ENCODE data around the gene FHDC1. TPM values are rescaled to one million over a fixed set of nuclear protein-coding genes. Genes with fewer than 3 reads are reported as not detected.

FHDC1 gene
- total RNA-seq, 1 experiment from 2014 or later: 18.1 TPM

- H3K27me3 Mint-ChIP-seq (ENCODE audit: low read depth): peaks cover 3% of the 10 kb centered on the region; the same call in 1 of the 2 replicates
- TF ChIP-seq ZNF396 (CRISPR knock-in tag; IDR thresholded peaks at IDR 0.05; ENCODE audit: borderline replicate concordance) (no peak), GABPB1 (CRISPR knock-in tag; IDR thresholded peaks at IDR 0.05) (no peak), ZNF138 (CRISPR knock-in tag; conservative IDR thresholded peaks at IDR 0.05) (no peak), ETV6 (CRISPR knock-in tag; IDR thresholded peaks at IDR 0.05) (no peak), ZSCAN18 (CRISPR knock-in tag; IDR thresholded peaks at IDR 0.05) (no peak), ATF1 (CRISPR knock-in tag; IDR thresholded peaks at IDR 0.05) (no peak), ZNF317 (CRISPR knock-in tag; IDR thresholded peaks at IDR 0.05; ENCODE audit: borderline replicate concordance, low read depth) (no peak)
- TF ChIP-seq, protein P1, sequence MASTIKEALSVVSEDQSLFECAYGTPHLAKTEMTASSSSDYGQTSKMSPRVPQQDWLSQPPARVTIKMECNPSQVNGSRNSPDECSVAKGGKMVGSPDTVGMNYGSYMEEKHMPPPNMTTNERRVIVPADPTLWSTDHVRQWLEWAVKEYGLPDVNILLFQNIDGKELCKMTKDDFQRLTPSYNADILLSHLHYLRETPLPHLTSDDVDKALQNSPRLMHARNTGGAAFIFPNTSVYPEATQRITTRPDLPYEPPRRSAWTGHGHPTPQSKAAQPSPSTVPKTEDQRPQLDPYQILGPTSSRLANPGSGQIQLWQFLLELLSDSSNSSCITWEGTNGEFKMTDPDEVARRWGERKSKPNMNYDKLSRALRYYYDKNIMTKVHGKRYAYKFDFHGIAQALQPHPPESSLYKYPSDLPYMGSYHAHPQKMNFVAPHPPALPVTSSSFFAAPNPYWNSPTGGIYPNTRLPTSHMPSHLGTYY (CRISPR knock-in tag; IDR thresholded peaks at IDR 0.05): no peak
- TF ChIP-seq, protein P2, sequence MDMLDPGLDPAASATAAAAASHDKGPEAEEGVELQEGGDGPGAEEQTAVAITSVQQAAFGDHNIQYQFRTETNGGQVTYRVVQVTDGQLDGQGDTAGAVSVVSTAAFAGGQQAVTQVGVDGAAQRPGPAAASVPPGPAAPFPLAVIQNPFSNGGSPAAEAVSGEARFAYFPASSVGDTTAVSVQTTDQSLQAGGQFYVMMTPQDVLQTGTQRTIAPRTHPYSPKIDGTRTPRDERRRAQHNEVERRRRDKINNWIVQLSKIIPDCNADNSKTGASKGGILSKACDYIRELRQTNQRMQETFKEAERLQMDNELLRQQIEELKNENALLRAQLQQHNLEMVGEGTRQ (CRISPR knock-in tag; IDR thresholded peaks at IDR 0.05): no peak
- H3K4me1 Mint-ChIP-seq: peaks cover 12% of the 10 kb centered on the region
- peaks cover 5% of the 10 kb centered on the region for H3K36me3 Mint-ChIP-seq
- DNase-seq (ENCODE audit: low spot score) (no peak), ATAC-seq (no peak)
- CTCF ChIA-PET: interaction anchor here (1.6 kb wide), 1 partner anchor 10 kb away, joined by 5 read pairs; no protein-coding TSS in a partner anchor
- POLR2A ChIA-PET: no interaction called here
- peaks cover 7% of the 10 kb centered on the region for H3K9me3 Mint-ChIP-seq
- H3K4me3 Mint-ChIP-seq: no peak overlapping the region
- H3K27ac Mint-ChIP-seq: no peak overlapping the region
Measured at GRCh38 chr4:153016592-153016991, 80.5 kb downstream of the FHDC1 start.

GRCh38 chr4:153018031-153018430 is 81.9 kb downstream of the FHDC1 start:
- no peaks in the 10 kb centered on the region; the same call in 1 of the 2 replicates for H3K9me3 Mint-ChIP-seq
- H3K27ac Mint-ChIP-seq: no peak overlapping the region
- CTCF ChIA-PET: no interaction called here

More at GRCh38 chr4:153018031-153018430, 81.9 kb downstream of the FHDC1 start:
- Mint-ChIP-seq H3K4me3 (no peak overlapping the region), H3K36me3 (no peaks in the 10 kb centered on the region), H3K4me1 (peaks cover 24% of the 10 kb centered on the region), H3K27me3 (ENCODE audit: low read depth) (peaks cover 3% of the 10 kb centered on the region; the same call in 1 of the 2 replicates)
- POLR2A ChIA-PET: no interaction called here
- DNase-seq (ENCODE audit: low spot score): no peak
- no peak for ATAC-seq
- TF ChIP-seq TEAD4 (CRISPR knock-in tag; IDR thresholded peaks at IDR 0.05): no peak
- TF ChIP-seq HMGA2 (CRISPR knock-in tag; IDR thresholded peaks at IDR 0.05): no peak
- TF ChIP-seq GTF2I (CRISPR knock-in tag; conservative IDR thresholded peaks at IDR 0.05): no peak
- TF ChIP-seq, protein P1 (CRISPR knock-in tag; IDR thresholded peaks at IDR 0.05): no peak
- no peak for TF ChIP-seq ZNF121 (CRISPR knock-in tag; IDR thresholded peaks at IDR 0.05)
- no peak for TF ChIP-seq NFYB (CRISPR knock-in tag; conservative IDR thresholded peaks at IDR 0.05; ENCODE audit: low read depth)
- TF ChIP-seq ZBTB21 (CRISPR knock-in tag; IDR thresholded peaks at IDR 0.05; ENCODE audit: borderline replicate concordance): no peak
- no peak for TF ChIP-seq ZNF232 (CRISPR knock-in tag; IDR thresholded peaks at IDR 0.05)
- TF ChIP-seq NR2C2 (CRISPR knock-in tag; IDR thresholded peaks at IDR 0.05): no peak
- TF ChIP-seq, protein P3, sequence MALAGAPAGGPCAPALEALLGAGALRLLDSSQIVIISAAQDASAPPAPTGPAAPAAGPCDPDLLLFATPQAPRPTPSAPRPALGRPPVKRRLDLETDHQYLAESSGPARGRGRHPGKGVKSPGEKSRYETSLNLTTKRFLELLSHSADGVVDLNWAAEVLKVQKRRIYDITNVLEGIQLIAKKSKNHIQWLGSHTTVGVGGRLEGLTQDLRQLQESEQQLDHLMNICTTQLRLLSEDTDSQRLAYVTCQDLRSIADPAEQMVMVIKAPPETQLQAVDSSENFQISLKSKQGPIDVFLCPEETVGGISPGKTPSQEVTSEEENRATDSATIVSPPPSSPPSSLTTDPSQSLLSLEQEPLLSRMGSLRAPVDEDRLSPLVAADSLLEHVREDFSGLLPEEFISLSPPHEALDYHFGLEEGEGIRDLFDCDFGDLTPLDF (CRISPR knock-in tag; IDR thresholded peaks at IDR 0.05): no peak
- TF ChIP-seq ZNF532 (CRISPR knock-in tag; IDR thresholded peaks at IDR 0.05; ENCODE audit: borderline replicate concordance): no peak
- no peak for TF ChIP-seq ATF1 (CRISPR knock-in tag; IDR thresholded peaks at IDR 0.05)
- no peak for TF ChIP-seq ZNF416 (CRISPR knock-in tag; IDR thresholded peaks at IDR 0.05)
- no peak for TF ChIP-seq ZNF138 (CRISPR knock-in tag; conservative IDR thresholded peaks at IDR 0.05)
- TF ChIP-seq RELA (CRISPR knock-in tag; IDR thresholded peaks at IDR 0.05; ENCODE audit: borderline replicate concordance): no peak
- TF ChIP-seq NFE2L1 (CRISPR knock-in tag; IDR thresholded peaks at IDR 0.05): no peak
- TF ChIP-seq ELF4 (CRISPR knock-in tag; IDR thresholded peaks at IDR 0.05; ENCODE audit: low read depth): no peak

Measured in WTC11 (cell line).